ENCODE results near the gene PITX3. TPM values are rescaled to one million over a fixed set of nuclear protein-coding genes. Genes with fewer than 3 reads are reported as not detected.
"Not testable (repeated sequence)": the region's sequence is repeated elsewhere in the genome, so short reads cannot be mapped to it uniquely, and the experiment has no call there.

PITX3 gene
- total and polyA plus RNA-seq, 2 experiments from 2014 or later, result not detected

DNA sequence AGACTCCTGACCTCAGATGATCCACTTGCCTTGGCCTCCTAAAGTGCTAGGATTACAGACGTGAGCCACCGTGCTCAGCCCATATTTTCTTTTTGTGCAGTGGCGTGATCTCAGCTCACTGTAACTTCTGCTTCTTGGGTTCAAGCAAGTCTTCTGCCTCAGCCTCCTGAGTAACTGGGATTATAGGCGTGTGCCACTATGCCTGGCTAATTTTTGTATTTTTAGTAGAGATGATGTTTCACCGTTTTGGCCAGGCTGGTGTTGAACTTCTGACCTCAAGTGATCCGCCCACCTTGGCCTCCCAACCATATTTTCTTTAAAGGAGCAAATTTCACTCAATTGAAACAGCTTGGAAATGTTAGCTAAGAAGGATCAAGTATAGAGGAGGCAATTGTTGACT is 20.5 kb upstream of the PITX3 start:
- H3K4me3 ChIP-seq, result no peak overlapping the region
- H3K4me2 ChIP-seq (ENCODE audit: unreplicated experiment), result no peak overlapping the region
- H2AFZ ChIP-seq, result no peak overlapping the region
- H3K27ac ChIP-seq, result peak overlapping the region; percentile 43
- peaks cover 27% of the 10 kb centered on the region for H3K4me1 ChIP-seq (ENCODE audit: insufficient read depth)
- H3K79me2 ChIP-seq (ENCODE audit: insufficient read depth), result peaks cover 99% of the 10 kb centered on the region
- peaks cover 11% of the 10 kb centered on the region; the same call in 1 of the 2 replicates for H4K20me1 ChIP-seq (ENCODE audit: insufficient read depth)
- no peaks in the 10 kb centered on the region for H3K27me3 ChIP-seq (replicated peaks; ENCODE audit: insufficient read depth)
- H3K36me3 ChIP-seq (ENCODE audit: low read depth), result peaks cover 19% of the 10 kb centered on the region
- DNase-seq, result peak; percentile 30
- TF ChIP-seq EZH2phosphoT487 (IDR thresholded peaks at IDR 0.05; ENCODE audit: insufficient read depth, low read depth) (no peak), EZH2 (IDR thresholded peaks at IDR 0.05; ENCODE audit: insufficient read depth, poor library complexity, severe bottlenecking) (no peak)
- WGBS, 2 experiments (ENCODE audit: low coverage in 1 of 2, low lambda C conversion rate in 2 of 2, missing lambda C conversion rate in 2 of 2), result 45 to 49% methylated on average over 6 of the region's 6 CpGs
- peaks cover 28% of the 10 kb centered on the region for H3F3A ChIP-seq (ENCODE audit: insufficient read depth)
- H3K9me2 ChIP-seq (ENCODE audit: insufficient read depth), result no peaks in the 10 kb centered on the region
- no peaks in the 10 kb centered on the region for H3K9me3 ChIP-seq (ENCODE audit: low read depth)
- in situ Hi-C loops (cut with MboI), result no loop called here
- H3K9ac ChIP-seq, result no peak overlapping the region

DNA sequence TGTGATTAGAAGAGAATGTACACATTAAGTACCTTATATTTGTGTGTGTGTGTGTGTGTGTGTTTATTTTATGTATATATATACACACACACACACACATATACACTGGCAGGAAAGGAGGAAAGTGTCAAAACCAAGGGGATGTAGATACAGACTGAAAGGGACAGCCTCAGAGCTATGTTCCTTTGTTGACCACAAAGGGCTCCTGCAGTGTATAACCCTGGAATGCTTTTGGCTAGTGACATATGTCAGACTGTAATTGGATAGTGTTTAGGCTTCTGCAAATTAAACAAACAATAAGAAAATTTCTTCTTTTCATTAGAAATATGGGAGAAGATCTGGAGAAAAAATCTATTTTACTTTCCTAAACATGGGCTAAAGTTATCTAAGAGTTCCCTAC is 19.9 kb upstream of the PITX3 start:
- Histone ChIP-seq H3K27ac (peak overlapping the region; percentile 43), H3K27me3 (replicated peaks; ENCODE audit: insufficient read depth) (no peaks in the 10 kb centered on the region), H3K4me1 (ENCODE audit: insufficient read depth) (peaks cover 21% of the 10 kb centered on the region), H3K9me3 (ENCODE audit: low read depth) (no peaks in the 10 kb centered on the region), H3F3A (ENCODE audit: insufficient read depth) (peaks cover 22% of the 10 kb centered on the region), H4K20me1 (ENCODE audit: insufficient read depth) (peaks cover 11% of the 10 kb centered on the region; the same call in 1 of the 2 replicates), H3K9me2 (ENCODE audit: insufficient read depth) (no peaks in the 10 kb centered on the region), H3K9ac (0 out of 2 replicates have a peak overlapping the region, but pooled peaks have one; percentile 16), H3K4me2 (ENCODE audit: unreplicated experiment) (no peak overlapping the region), H3K79me2 (ENCODE audit: insufficient read depth) (peaks cover 99% of the 10 kb centered on the region), H3K4me3 (no peak overlapping the region), H2AFZ (no peak overlapping the region), H3K36me3 (ENCODE audit: low read depth) (peaks cover 19% of the 10 kb centered on the region)
- TF ChIP-seq EZH2 (IDR thresholded peaks at IDR 0.05; ENCODE audit: insufficient read depth, poor library complexity, severe bottlenecking), result no peak
- no peak for TF ChIP-seq EZH2phosphoT487 (IDR thresholded peaks at IDR 0.05; ENCODE audit: insufficient read depth, low read depth)
- no peak for DNase-seq
- in situ Hi-C loops (cut with MboI), result no loop called here

DNA sequence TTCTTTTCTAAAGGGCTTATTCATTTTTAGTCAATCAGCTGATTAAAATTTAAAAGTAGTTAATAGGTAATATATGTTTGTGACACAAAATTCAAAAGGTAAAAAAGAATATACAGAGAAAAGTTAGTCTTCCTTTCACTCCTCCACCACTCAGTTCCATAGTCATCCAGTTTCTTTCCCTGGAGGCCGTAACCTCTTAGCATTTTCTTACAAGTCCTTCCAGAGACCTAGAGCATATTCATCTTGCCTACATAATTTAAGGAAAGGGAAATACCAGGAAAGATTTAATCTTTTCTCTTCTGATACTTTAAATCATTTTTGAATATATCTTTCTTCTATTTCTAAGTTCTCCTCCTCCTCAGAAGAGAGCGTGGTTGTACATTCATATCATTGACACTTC is 14.1 kb upstream of the PITX3 start:
- 80 to 91% methylated on average over 2 of the region's 2 CpGs for WGBS, 2 experiments (ENCODE audit: low coverage in 1 of 2, low lambda C conversion rate in 2 of 2, missing lambda C conversion rate in 2 of 2)
- Histone ChIP-seq H3K9me2 (ENCODE audit: insufficient read depth) (no peaks in the 10 kb centered on the region), H3F3A (ENCODE audit: insufficient read depth) (peaks cover 16% of the 10 kb centered on the region; the same call in 1 of the 2 replicates), H3K9me3 (ENCODE audit: low read depth) (no peaks in the 10 kb centered on the region), H3K27ac (no peak overlapping the region), H3K4me1 (ENCODE audit: insufficient read depth) (no peaks in the 10 kb centered on the region), H3K79me2 (ENCODE audit: insufficient read depth) (peaks cover 99% of the 10 kb centered on the region), H4K20me1 (ENCODE audit: insufficient read depth) (peaks cover 17% of the 10 kb centered on the region; the same call in 1 of the 2 replicates), H3K4me3 (no peak overlapping the region), H3K4me2 (ENCODE audit: unreplicated experiment) (no peak overlapping the region), H3K9ac (no peak overlapping the region), H3K36me3 (ENCODE audit: low read depth) (peaks cover 14% of the 10 kb centered on the region), H2AFZ (no peak overlapping the region), H3K27me3 (replicated peaks; ENCODE audit: insufficient read depth) (no peaks in the 10 kb centered on the region)
- in situ Hi-C loops (cut with MboI), result no loop called here
- no peak for TF ChIP-seq EZH2 (IDR thresholded peaks at IDR 0.05; ENCODE audit: insufficient read depth, poor library complexity, severe bottlenecking)
- no peak for TF ChIP-seq EZH2phosphoT487 (IDR thresholded peaks at IDR 0.05; ENCODE audit: insufficient read depth, low read depth)
- DNase-seq, result no peak

DNA sequence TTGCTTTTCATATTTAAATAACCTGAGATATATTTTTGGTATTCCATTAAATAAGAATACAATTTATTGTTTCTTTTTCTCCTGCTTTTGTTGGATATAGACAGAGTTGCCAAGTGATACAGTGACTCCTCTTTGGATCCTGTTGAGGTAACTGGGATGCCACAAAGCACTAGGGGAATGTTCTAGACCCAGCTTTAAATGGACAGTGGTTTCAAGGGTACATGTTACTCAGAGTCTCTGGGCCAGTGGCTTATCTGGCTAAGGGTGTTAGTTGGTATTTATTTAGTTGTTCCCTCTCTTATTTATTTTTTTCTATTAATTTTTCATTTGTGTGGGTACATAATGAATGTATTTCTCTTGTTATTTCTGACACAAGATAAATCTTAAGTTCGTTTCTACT is 13.1 kb upstream of the PITX3 start:
- DNase-seq, result no peak
- no peak overlapping the region for H3K9ac ChIP-seq
- H3K9me2 ChIP-seq (ENCODE audit: insufficient read depth), result no peaks in the 10 kb centered on the region
- peaks cover 100% of the 10 kb centered on the region for H3K79me2 ChIP-seq (ENCODE audit: insufficient read depth)
- no peak overlapping the region for H3K27ac ChIP-seq
- H3K36me3 ChIP-seq (ENCODE audit: low read depth), result peaks cover 9% of the 10 kb centered on the region
- peaks cover 17% of the 10 kb centered on the region; the same call in 1 of the 2 replicates for H4K20me1 ChIP-seq (ENCODE audit: insufficient read depth)
- 88 to 100% methylated on average over 1 of the region's 1 CpG for WGBS, 2 experiments (ENCODE audit: low coverage in 1 of 2, low lambda C conversion rate in 2 of 2, missing lambda C conversion rate in 2 of 2)
- H3K9me3 ChIP-seq (ENCODE audit: low read depth), result no peaks in the 10 kb centered on the region
- no peak overlapping the region for H2AFZ ChIP-seq
- no peak for TF ChIP-seq EZH2 (IDR thresholded peaks at IDR 0.05; ENCODE audit: insufficient read depth, poor library complexity, severe bottlenecking)
- TF ChIP-seq EZH2phosphoT487 (IDR thresholded peaks at IDR 0.05; ENCODE audit: insufficient read depth, low read depth), result no peak
- H3K27me3 ChIP-seq (replicated peaks; ENCODE audit: insufficient read depth), result no peaks in the 10 kb centered on the region
- no peak overlapping the region for H3K4me2 ChIP-seq (ENCODE audit: unreplicated experiment)
- H3F3A ChIP-seq (ENCODE audit: insufficient read depth), result peaks cover 16% of the 10 kb centered on the region; the same call in 1 of the 2 replicates
- H3K4me1 ChIP-seq (ENCODE audit: insufficient read depth), result no peaks in the 10 kb centered on the region
- in situ Hi-C loops (cut with MboI), result no loop called here
- no peak overlapping the region for H3K4me3 ChIP-seq

DNA sequence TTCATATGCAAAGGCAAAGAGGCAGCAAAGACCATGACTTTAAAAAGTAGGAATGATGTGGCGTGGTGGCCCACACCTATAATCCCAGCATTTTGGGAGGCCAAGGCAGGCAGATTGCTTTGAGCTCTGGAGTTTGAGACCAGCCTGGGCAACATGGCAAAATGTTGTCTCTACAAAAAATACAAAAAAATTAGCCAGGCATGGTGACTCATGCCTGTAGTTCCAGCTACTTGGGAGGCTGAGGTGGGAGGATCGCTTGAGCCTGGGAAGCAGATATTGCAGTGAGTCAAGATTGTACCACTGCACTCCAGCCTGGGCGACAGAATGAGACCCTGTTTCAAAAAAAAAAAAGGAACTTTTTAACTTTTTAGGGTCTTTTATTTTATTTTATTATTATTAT is 11.2 kb upstream of the PITX3 start:
- peaks cover 16% of the 10 kb centered on the region; the same call in 1 of the 2 replicates for H3F3A ChIP-seq (ENCODE audit: insufficient read depth)
- WGBS, 2 experiments (ENCODE audit: low coverage in 1 of 2, low lambda C conversion rate in 2 of 2, missing lambda C conversion rate in 2 of 2), result 89 to 93% methylated on average over 3 of the region's 3 CpGs
- H2AFZ ChIP-seq; H3K27me3 ChIP-seq (replicated peaks; ENCODE audit: insufficient read depth); H3K9me2 ChIP-seq (ENCODE audit: insufficient read depth); H3K36me3 ChIP-seq (ENCODE audit: low read depth); H3K4me2 ChIP-seq (ENCODE audit: unreplicated experiment); in situ Hi-C loops (cut with MboI); H3K9ac ChIP-seq; H3K4me3 ChIP-seq; H3K9me3 ChIP-seq (ENCODE audit: low read depth): not testable (repeated sequence)
- peak overlapping the region; percentile 41 for H3K27ac ChIP-seq
- peaks cover 26% of the 10 kb centered on the region; the same call in 1 of the 2 replicates for H4K20me1 ChIP-seq (ENCODE audit: insufficient read depth)
- peaks cover 100% of the 10 kb centered on the region for H3K79me2 ChIP-seq (ENCODE audit: insufficient read depth)
- peaks cover 10% of the 10 kb centered on the region for H3K4me1 ChIP-seq (ENCODE audit: insufficient read depth)
- DNase-seq, result peak; percentile 24

All from GM23248 (cell line).